Measurements from ENCODE around the gene GABRR2.
"Not testable (repeated sequence)": the region's sequence is repeated elsewhere in the genome, so short reads cannot be mapped to it uniquely, and the experiment has no call there.

GABRR2 gene

GRCh38 chr6:89298680-89299465 is 16.2 kb downstream of the GABRR2 start:
- H3K4me3 ChIP-seq (ENCODE audit: low read depth, low read length): no peak overlapping the region
- peak; percentile 54 for DNase-seq (ENCODE audit: low read depth)

DNA sequence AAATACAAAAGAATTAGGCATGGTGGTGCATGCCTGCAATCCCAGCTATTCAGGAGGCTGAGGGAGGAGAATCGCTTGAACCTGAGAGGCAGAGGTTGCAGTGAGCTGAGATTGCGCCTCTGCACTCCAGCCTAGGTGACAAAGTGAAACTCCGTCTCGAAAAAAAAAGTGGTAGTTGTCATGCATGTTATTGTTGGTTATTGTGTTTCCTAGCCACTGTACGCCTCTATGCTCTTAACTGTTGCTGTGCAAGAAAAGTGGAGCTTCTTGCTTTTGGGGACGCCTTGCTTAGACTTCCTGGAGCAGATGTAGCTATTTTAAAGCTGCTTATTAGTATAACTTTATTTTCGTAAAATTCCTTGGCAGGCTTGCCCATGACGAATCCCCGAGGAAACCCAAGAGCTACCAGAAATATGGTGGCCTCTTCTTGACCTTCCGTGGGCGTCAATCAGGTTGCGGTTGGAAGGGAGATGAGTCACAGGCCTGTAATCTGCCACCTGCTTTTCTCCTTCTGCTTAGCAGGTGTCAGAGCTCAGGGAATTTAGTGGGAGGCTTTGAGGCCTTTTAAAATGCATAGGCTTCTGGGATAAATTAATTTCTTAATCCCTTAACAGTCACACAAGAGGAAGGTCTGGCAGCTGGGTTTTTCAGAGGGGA is 17.3 kb downstream of the GABRR2 start:
- H3K4me3 ChIP-seq (ENCODE audit: low read depth, low read length): no peak overlapping the region
- DNase-seq (ENCODE audit: low read depth): peak; percentile 90

DNA sequence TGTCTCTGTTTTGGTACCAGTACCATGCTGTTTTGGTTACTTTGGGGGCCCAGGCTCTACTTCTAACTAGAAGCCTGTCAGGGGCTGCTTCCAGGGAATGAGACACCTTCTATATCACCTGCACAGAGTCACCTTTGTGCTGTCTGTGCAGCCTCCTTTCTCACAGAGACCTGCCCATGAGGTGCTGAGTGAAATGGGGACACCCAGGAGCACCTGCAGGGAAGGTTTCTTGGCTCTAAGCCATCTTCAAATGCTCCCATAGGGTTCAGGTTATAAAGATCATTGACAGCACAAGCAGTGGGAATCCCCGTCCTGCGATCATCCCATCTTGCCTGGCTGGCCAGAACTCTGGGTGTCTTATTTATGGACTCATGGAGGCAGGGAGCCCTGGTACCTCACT is 19.1 kb downstream of the GABRR2 start:
- DNase-seq (ENCODE audit: low read depth): no peak
- no peak overlapping the region for H3K4me3 ChIP-seq (ENCODE audit: low read depth, low read length)

- not testable (repeated sequence) for H3K4me3 ChIP-seq (ENCODE audit: low read depth, low read length); DNase-seq (ENCODE audit: low read depth)
Measured at GRCh38 chr6:89295116-89295515, 20.0 kb downstream of the GABRR2 start.

DNA sequence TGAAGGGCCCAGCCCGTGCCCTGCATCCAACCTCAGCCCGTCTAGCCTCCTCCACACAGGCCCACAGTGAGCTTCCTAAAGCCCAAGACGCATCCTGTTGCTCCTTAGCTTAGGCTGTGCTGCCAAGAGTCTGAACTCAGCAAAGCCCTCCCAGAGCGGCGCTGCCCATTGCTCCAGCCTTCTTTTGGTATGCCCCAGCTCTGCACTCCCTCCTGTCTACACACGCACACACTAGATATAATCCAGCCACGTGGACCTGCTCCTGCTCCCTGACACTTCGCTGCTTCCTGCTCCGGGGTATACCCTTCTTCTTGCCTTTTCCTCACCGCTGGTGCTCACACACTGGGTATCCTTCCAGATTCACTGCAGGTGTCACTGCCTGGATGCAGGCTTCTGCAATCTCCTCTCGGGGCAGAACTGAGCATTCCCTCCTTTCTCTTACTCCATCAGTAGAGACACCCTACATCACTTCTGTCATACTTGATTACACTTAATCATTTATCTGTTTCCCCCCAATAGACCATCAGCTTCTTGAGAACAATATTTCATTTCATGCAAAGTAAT is 23.8 kb downstream of the GABRR2 start:
- no peak for DNase-seq (ENCODE audit: low read depth)
- no peak overlapping the region for H3K4me3 ChIP-seq (ENCODE audit: low read depth, low read length)

GRCh38 chr6:89290401-89291155 is 24.5 kb downstream of the GABRR2 start:
- no peak for DNase-seq (ENCODE audit: low read depth)
- no peak overlapping the region for H3K4me3 ChIP-seq (ENCODE audit: low read depth, low read length)

DNA sequence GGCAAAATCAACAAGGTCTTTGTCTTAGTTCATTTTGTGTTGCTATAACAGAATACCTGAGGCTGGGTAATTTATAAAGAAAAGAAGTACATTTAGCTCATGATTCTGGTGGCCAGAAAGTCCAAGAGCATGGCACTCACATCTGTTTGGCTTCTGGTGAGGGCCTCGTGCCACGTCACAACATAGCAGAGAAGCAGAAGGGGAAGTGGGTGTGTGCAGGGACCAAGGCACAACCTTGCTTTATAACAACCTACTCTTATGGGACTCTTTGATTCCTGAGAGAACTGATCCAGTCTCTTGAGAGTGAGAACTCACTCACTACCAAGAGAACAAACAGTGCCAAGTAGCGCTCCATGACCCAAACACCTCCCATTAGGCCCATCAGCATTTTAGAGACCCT is 25.4 kb downstream of the GABRR2 start:
- H3K4me3 ChIP-seq (ENCODE audit: low read depth, low read length): no peak overlapping the region
- DNase-seq (ENCODE audit: low read depth): no peak

GRCh38 chr6:89287351-89288028 is 27.6 kb downstream of the GABRR2 start:
- no peak overlapping the region for H3K4me3 ChIP-seq (ENCODE audit: low read depth, low read length)
- DNase-seq (ENCODE audit: low read depth): no peak

- no peak overlapping the region for H3K4me3 ChIP-seq (ENCODE audit: low read depth, low read length)
- no peak for DNase-seq (ENCODE audit: low read depth)
Measured at GRCh38 chr6:89286516-89286915, 28.6 kb downstream of the GABRR2 start.

DNA sequence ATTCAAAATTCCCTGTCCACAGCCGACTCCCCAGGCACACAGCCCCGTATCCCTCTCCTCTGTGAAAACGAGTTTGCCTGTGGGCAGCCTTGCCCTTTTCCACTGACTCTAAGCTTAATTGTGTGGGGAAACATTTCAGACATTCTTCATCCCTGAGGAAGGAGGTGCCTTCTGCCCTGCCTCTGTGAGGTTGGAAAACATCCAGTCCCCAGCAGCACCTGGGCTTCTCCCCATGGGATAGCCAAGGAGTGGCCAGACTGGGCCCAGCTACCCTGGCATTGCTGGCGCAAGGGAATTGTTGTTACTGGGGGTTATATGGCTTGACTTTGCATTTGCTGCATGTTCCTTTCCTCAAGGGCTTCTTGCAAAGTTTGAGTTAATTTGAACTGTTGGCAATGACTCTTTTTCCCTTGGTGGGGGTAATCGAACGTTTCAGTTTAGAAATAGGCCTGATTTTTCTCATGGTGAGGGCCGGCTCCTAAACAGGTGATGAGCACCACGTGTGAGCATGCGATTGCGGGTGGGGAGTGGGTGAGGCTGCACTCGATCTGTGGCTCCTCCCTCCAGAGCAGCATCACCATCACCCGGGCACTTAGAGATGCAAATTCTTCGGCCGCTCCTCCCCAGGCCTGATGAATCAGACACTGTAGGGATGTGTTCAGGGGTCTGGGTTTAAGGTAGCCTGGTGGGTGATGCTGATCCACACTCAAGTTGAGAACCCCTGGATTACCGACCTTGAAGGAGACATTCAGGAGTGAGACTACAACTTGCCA is 29.9 kb downstream of the GABRR2 start:
- DNase-seq (ENCODE audit: low read depth): no peak
- no peak overlapping the region for H3K4me3 ChIP-seq (ENCODE audit: low read depth, low read length)

GRCh38 chr6:89284081-89284480 is 31.0 kb downstream of the GABRR2 start:
- no peak for DNase-seq (ENCODE audit: low read depth)
- no peak overlapping the region for H3K4me3 ChIP-seq (ENCODE audit: low read depth, low read length)

DNA sequence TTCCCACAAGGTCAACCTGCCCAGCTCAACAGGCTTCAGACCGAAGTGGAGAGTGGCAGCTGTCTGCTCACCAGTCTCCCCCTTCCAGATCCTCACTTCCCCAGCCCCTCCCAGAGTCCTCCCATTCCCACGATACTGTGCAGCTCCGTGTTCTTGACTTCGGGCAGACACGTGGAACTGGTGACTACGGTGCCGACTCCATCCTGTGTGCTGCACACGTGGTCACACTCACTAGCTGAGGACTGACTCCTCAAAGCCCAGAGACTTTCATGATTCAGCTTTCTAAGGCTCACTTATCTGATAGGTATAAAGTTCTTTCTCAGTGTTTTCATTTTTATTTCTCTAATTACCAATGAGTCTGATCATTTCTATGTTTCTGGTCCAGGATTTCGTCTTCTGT is 32.4 kb downstream of the GABRR2 start:
- no peak for DNase-seq (ENCODE audit: low read depth)

DNA sequence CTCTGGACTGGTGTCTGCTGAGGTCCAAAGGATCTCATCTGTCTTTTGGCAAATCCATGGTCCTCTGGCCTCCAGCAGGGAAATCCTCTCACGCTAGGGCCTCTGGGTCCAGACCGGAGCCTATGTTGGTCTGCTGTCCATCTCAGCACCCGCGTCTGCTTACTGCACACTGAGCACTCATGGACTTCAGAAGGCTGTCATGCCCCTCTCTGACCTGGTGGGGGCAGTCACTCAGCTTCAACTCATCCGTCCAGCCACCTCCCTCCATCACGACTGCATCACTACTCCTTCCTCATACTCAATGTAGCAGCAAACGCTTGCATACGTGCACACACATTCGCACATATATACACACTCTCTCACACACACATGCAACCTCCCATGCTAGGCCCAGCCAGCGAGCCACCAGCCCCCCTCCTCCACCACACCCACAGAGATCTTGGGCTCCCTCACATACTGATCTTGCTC is 33.3 kb downstream of the GABRR2 start:
- no peak overlapping the region for H3K4me3 ChIP-seq (ENCODE audit: low read depth, low read length)
- DNase-seq (ENCODE audit: low read depth): no peak

More for the DNA sequence above, 32.4 kb downstream of the GABRR2 start:
- H3K4me3 ChIP-seq (ENCODE audit: low read depth, low read length): no peak overlapping the region

GRCh38 chr6:89278956-89279355 is 36.1 kb downstream of the GABRR2 start:
- no peak for DNase-seq (ENCODE audit: low read depth)
- H3K4me3 ChIP-seq (ENCODE audit: low read depth, low read length): no peak overlapping the region

DNA sequence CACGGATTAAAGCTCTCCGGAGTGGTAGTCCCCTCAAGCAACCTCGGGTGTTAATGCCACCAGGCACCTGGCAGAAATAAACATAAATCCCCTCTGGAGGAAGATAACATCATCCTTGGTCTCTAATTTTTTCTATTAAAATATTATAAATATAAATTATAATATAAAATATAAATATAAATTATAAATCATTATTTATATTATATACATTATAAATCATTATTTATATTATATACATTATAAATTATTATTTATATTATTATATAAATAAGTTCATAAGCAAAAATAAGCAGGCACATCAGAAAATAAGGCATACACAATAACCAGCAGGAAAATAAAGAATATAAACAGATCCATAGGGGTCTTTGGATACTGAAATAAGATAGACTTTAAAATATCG is 39.2 kb downstream of the GABRR2 start:
- DNase-seq (ENCODE audit: low read depth): no peak
- H3K4me3 ChIP-seq (ENCODE audit: low read depth, low read length): no peak overlapping the region

DNA sequence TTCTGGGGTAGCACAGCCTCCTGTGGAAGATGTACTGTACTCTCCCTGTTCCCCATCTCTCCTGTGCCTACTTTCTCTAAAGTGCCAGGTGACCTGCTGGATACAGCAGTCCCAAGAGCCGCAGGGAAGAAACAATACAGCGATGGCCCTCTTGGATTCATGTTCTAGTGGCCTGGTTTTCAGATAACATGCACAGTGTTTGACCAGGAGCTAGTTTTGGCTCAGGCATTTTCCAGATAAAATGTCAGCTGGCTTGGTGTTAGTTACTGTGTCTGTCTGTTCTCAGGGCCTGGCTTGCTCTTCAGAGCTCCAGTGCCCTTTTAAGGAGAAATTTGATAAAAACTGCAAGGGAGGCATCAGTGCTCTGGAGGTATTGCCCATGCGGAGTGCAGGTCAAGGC is 41.3 kb downstream of the GABRR2 start:
- no peak overlapping the region for H3K4me3 ChIP-seq (ENCODE audit: low read depth, low read length)
- DNase-seq (ENCODE audit: low read depth): no peak

- H3K4me3 ChIP-seq (ENCODE audit: low read depth, low read length): no peak overlapping the region
- DNase-seq (ENCODE audit: low read depth): no peak
Measured at GRCh38 chr6:89272596-89272995, 42.5 kb downstream of the GABRR2 start.

DNA sequence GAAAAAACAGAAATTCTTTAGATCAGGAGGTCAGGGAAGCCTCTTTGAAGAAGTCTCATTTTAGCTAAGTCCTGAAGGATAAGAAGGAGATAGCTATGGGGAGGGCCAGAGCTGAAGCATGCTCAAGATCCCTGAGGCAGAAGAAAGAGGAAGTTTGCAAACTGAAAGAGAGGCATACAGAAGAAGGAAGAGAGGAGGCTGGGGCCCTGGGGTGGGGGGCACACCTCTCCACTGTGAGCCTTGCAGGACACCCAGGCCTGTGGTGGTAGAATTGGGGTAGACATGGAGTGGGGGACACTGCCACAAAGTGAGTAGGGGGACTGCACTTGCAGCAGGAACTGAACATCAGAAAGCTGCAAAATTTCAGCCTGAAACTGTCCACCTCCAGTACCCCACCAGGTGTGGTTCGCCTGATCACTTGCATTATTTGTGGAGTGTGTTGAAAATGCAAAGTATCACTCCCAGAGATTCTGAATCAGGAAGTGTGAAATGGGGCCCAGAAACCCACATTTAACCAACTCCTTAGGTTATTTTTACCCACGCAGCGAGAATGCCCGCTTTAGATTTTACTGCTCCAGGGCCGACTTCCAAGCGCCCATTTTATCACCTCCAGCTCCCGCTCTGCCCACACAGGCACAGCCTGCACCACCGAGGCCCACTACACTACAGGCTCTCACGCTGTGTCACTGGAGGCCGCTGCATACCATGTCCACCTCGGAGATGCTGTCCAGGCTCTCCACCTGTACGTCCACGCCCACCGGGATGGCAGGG is 44.0 kb downstream of the GABRR2 start:
- DNase-seq (ENCODE audit: low read depth): no peak
- H3K4me3 ChIP-seq (ENCODE audit: low read depth, low read length): no peak overlapping the region
